Measurements from ENCODE around the gene SMAP2.

SMAP2 gene

GRCh38 chr1:40353082-40353481 lies 20.4 kb upstream of the SMAP2 start:
- TF ChIP-seq CREB1 (IDR thresholded peaks at IDR 0.05; ENCODE audit: low read depth), result no peak
- TF ChIP-seq YY1 (IDR thresholded peaks at IDR 0.05; ENCODE audit: low read depth), result no peak
- TF ChIP-seq TAF1 (IDR thresholded peaks at IDR 0.05; ENCODE audit: low read depth), result no peak
- no peak for TF ChIP-seq REST (IDR thresholded peaks at IDR 0.05; ENCODE audit: low read depth)
- no peak for TF ChIP-seq USF1 (IDR thresholded peaks at IDR 0.05)
- TF ChIP-seq NFIC (IDR thresholded peaks at IDR 0.05), result no peak
- TF ChIP-seq ZBTB7A (IDR thresholded peaks at IDR 0.05; ENCODE audit: low read depth), result no peak
- TF ChIP-seq MAX (IDR thresholded peaks at IDR 0.05), result no peak
- TF ChIP-seq EGR1 (IDR thresholded peaks at IDR 0.05), result no peak
- TF ChIP-seq TEAD4 (IDR thresholded peaks at IDR 0.05), result no peak
- TF ChIP-seq RAD21 (IDR thresholded peaks at IDR 0.05; ENCODE audit: low read depth), result no peak
- no peak for TF ChIP-seq FOXM1 (IDR thresholded peaks at IDR 0.05; ENCODE audit: borderline replicate concordance, low read depth)
- no peak for TF ChIP-seq TCF12 (IDR thresholded peaks at IDR 0.05; ENCODE audit: low read depth)
- no peak for TF ChIP-seq CEBPB (IDR thresholded peaks at IDR 0.05)

- no peak for TF ChIP-seq FOXM1 (IDR thresholded peaks at IDR 0.05; ENCODE audit: borderline replicate concordance, low read depth)
- no peak for TF ChIP-seq NFIC (IDR thresholded peaks at IDR 0.05)
- TF ChIP-seq MAX (IDR thresholded peaks at IDR 0.05), result no peak
- TF ChIP-seq ZBTB7A (IDR thresholded peaks at IDR 0.05; ENCODE audit: low read depth), result no peak
- TF ChIP-seq USF1 (IDR thresholded peaks at IDR 0.05), result no peak
- TF ChIP-seq RAD21 (IDR thresholded peaks at IDR 0.05; ENCODE audit: low read depth), result no peak
- TF ChIP-seq TAF1 (IDR thresholded peaks at IDR 0.05; ENCODE audit: low read depth), result no peak
Observed at GRCh38 chr1:40357625-40358024, 15.9 kb upstream of the SMAP2 start.

GRCh38 chr1:40360631-40361030 lies 12.9 kb upstream of the SMAP2 start:
- TF ChIP-seq FOXM1 (IDR thresholded peaks at IDR 0.05; ENCODE audit: borderline replicate concordance, low read depth) (no peak), CEBPB (IDR thresholded peaks at IDR 0.05) (no peak), NFIC (IDR thresholded peaks at IDR 0.05) (no peak), YY1 (IDR thresholded peaks at IDR 0.05; ENCODE audit: low read depth) (no peak), EGR1 (IDR thresholded peaks at IDR 0.05) (no peak), MAX (IDR thresholded peaks at IDR 0.05) (no peak), CREB1 (IDR thresholded peaks at IDR 0.05; ENCODE audit: low read depth) (no peak), REST (IDR thresholded peaks at IDR 0.05; ENCODE audit: low read depth) (no peak), EP300 (IDR thresholded peaks at IDR 0.05; ENCODE audit: borderline replicate concordance) (no peak), USF1 (IDR thresholded peaks at IDR 0.05) (no peak), TEAD4 (IDR thresholded peaks at IDR 0.05) (no peak), RAD21 (IDR thresholded peaks at IDR 0.05; ENCODE audit: low read depth) (no peak), ZBTB7A (IDR thresholded peaks at IDR 0.05; ENCODE audit: low read depth) (no peak), TAF1 (IDR thresholded peaks at IDR 0.05; ENCODE audit: low read depth) (no peak), TCF12 (IDR thresholded peaks at IDR 0.05; ENCODE audit: low read depth) (no peak)

- TF ChIP-seq EP300 (IDR thresholded peaks at IDR 0.05; ENCODE audit: borderline replicate concordance) (no peak), YY1 (IDR thresholded peaks at IDR 0.05; ENCODE audit: low read depth) (no peak), TEAD4 (IDR thresholded peaks at IDR 0.05) (no peak), ZBTB7A (IDR thresholded peaks at IDR 0.05; ENCODE audit: low read depth) (no peak), REST (IDR thresholded peaks at IDR 0.05; ENCODE audit: low read depth) (no peak), CEBPB (IDR thresholded peaks at IDR 0.05) (no peak), MAX (IDR thresholded peaks at IDR 0.05) (no peak), TCF12 (IDR thresholded peaks at IDR 0.05; ENCODE audit: low read depth) (no peak), TAF1 (IDR thresholded peaks at IDR 0.05; ENCODE audit: low read depth) (no peak), RAD21 (IDR thresholded peaks at IDR 0.05; ENCODE audit: low read depth) (no peak), NFIC (IDR thresholded peaks at IDR 0.05) (no peak), CREB1 (IDR thresholded peaks at IDR 0.05; ENCODE audit: low read depth) (no peak), USF1 (IDR thresholded peaks at IDR 0.05) (no peak), FOXM1 (IDR thresholded peaks at IDR 0.05; ENCODE audit: borderline replicate concordance, low read depth) (no peak), EGR1 (IDR thresholded peaks at IDR 0.05) (no peak)
Observed at GRCh38 chr1:40361201-40361600, 12.3 kb upstream of the SMAP2 start.

Measured in Ishikawa (cell line).